Keratinocyte (primary cell): Measurements from ENCODE around the gene SYTL2. TPM values are rescaled to one million over a fixed set of nuclear protein-coding genes. Genes with fewer than 3 reads are reported as not detected.

Experiments
- DNase-seq: peaks from one replicate; pipeline ENCODE4 v3.0.0-alpha.2; 2011; ENCODE audit warnings: low read depth, missing footprints, low spot score
- FAIRE-seq: peaks from 2 replicates; lab custom pipeline; 2011; peaks lifted over from hg19 to GRCh38; lab: Jason Lieb, UNC
- H2AFZ ChIP-seq: 2 replicates; pipeline ENCODE4 v1.6.0; 2012; ENCODE audit warnings: low read length, control low read depth, inconsistent platforms; ENCODE audit not compliant: control insufficient read depth
- H3K27ac ChIP-seq: 2 replicates; pipeline ENCODE4 v1.5.1; 2011; ENCODE audit warnings: low read length; ENCODE audit not compliant: control insufficient read depth, insufficient read depth
- H3K27me3 ChIP-seq: 3 replicates; pipeline ENCODE4 v1.6.0; 2011; ENCODE audit warnings: low read length; ENCODE audit not compliant: control insufficient read depth, insufficient read depth; ENCODE audit errors: extremely low read depth
- H3K36me3 ChIP-seq, 2 experiments: 2 replicates in 1 of 2; 3 replicates in 1 of 2; pipeline ENCODE4 v1.5.1; 2011; ENCODE audit warnings: low read length in 2 of 2, mild to moderate bottlenecking in 1 of 2; ENCODE audit not compliant: control insufficient read depth in 2 of 2, insufficient read depth in 2 of 2; ENCODE audit errors: extremely low read depth in 1 of 2
- H3K4me1 ChIP-seq: 3 replicates; pipeline ENCODE4 v1.5.1; 2011; ENCODE audit warnings: low read length; ENCODE audit not compliant: control insufficient read depth, insufficient read depth; ENCODE audit errors: extremely low read depth
- H3K4me2 ChIP-seq: 3 replicates; pipeline ENCODE4 v1.6.0; 2011; ENCODE audit warnings: low read depth, low read length; ENCODE audit not compliant: control insufficient read depth, insufficient read depth; ENCODE audit errors: extremely low read depth
- H3K4me3 ChIP-seq, 3 experiments: fragments of 200-600 bp in 1 of 3; sonication (generic) in 1 of 3; 2 replicates in 2 of 3; 3 replicates in 1 of 3; pipeline ENCODE4 v1.5.1; 2011 to 2016; ENCODE audit warnings: low read length in 3 of 3, mild to moderate bottlenecking in 3 of 3, control low read depth in 2 of 3, inconsistent platforms in 1 of 3, low read depth in 1 of 3, mixed read lengths in 1 of 3, mixed run types in 1 of 3, moderate library complexity in 1 of 3; ENCODE audit not compliant: control insufficient read depth in 2 of 3, insufficient read depth in 2 of 3; ENCODE audit errors: extremely low read depth in 1 of 3
- H3K79me2 ChIP-seq: 2 replicates; pipeline ENCODE4 v1.6.0; 2012; ENCODE audit warnings: low read length; ENCODE audit not compliant: control insufficient read depth, insufficient read depth
- H3K9ac ChIP-seq: 3 replicates; pipeline ENCODE4 v1.6.0; 2011; ENCODE audit warnings: low read length; ENCODE audit not compliant: control insufficient read depth, insufficient read depth; ENCODE audit errors: extremely low read depth
- H3K9me1 ChIP-seq: 3 replicates; pipeline ENCODE4 v1.6.0; 2011; ENCODE audit warnings: low read length; ENCODE audit not compliant: control insufficient read depth, insufficient read depth; ENCODE audit errors: extremely low read depth
- H3K9me3 ChIP-seq: 2 replicates; pipeline ENCODE4 v1.5.1; 2012; ENCODE audit warnings: low read depth, low read length; ENCODE audit not compliant: control insufficient read depth
- H4K20me1 ChIP-seq: 3 replicates; pipeline ENCODE4 v1.6.0; 2011; ENCODE audit warnings: low read length; ENCODE audit not compliant: control insufficient read depth, insufficient read depth; ENCODE audit errors: extremely low read depth
- CTCF ChIP-seq, 3 experiments: IDR thresholded peaks in 1 of 3; conservative IDR thresholded peaks in 1 of 3; optimal IDR thresholded peaks in 1 of 3; 2 replicates in 2 of 3; 3 replicates in 1 of 3; pipeline versions ENCODE3 to v1.5.1; 2011; ENCODE audit warnings: low read length in 3 of 3, mild to moderate bottlenecking in 3 of 3, moderate library complexity in 2 of 3, control low read depth in 1 of 3, inconsistent platforms in 1 of 3; ENCODE audit not compliant: insufficient read depth in 2 of 3; ENCODE audit errors: extremely low read depth in 1 of 3
- EZH2 ChIP-seq: IDR thresholded peaks from one replicate; pipeline ENCODE4 v1.6.1; 2012; ENCODE audit warnings: inconsistent platforms, mild to moderate bottlenecking, low read length, moderate library complexity
- dilution Hi-C: fragments of 300-500 bp; cut with MboI; formaldehyde crosslinking; loops from one replicate; pipeline ENCODE4 v1.7.0; 2020; ENCODE audit warnings: low sequenced_read_pairs; ENCODE audit not compliant: extremely low pct_ligation_motif_present
- polyA plus RNA-seq, 5 experiments: library from polyadenylated mRNA; depleted of rRNA in 3 of 5; stranded (reverse) in 3 of 5; stranded (forward) in 1 of 5; unstranded in 1 of 5; fragments of >200 nt; gene quantifications; 1 replicate in 1 of 5; 2 replicates in 3 of 5; 3 replicates in 1 of 5; pipeline versions ENCODE4 v1.2.1 to v1.2.3, GENCODE V29; 2011 to 2012; ENCODE audit warnings: missing spikeins in 2 of 5, low read depth in 1 of 5, low replicate concordance in 1 of 5

Gene SYTL2
- polyA plus RNA-seq, 1 donor (not counting 4 experiments of a cell fraction or from before 2014, with no cell fraction given) = 3.1 TPM

- H4K20me1 ChIP-seq = no peaks in the 10 kb centered on the region
- H3K27ac ChIP-seq = no peak overlapping the region
- H2AFZ ChIP-seq = no peak overlapping the region
- H3K4me3 ChIP-seq = no peak overlapping the region
- DNase-seq (no peak), FAIRE-seq (no peak)
- H3K79me2 ChIP-seq = no peaks in the 10 kb centered on the region
- TF ChIP-seq CTCF (optimal IDR thresholded peaks at IDR 0.05 in 1 of 3, IDR thresholded peaks at IDR 0.05 in 1 of 3, conservative IDR thresholded peaks at IDR 0.05 in 1 of 3; ENCODE audit: extremely low read depth in 1 of 3, insufficient read depth in 2 of 3, low read length in 3 of 3) = no peak
- no peak for TF ChIP-seq EZH2
- no peaks in the 10 kb centered on the region for H3K4me1 ChIP-seq
- dilution Hi-C loops = no loop called here
- no peaks in the 10 kb centered on the region for H3K27me3 ChIP-seq
- no peak overlapping the region for H3K9ac ChIP-seq
- H3K9me3 ChIP-seq = no peaks in the 10 kb centered on the region
- no peak overlapping the region for H3K4me2 ChIP-seq
- H3K9me1 ChIP-seq = no peaks in the 10 kb centered on the region
- H3K36me3 ChIP-seq = no peaks in the 10 kb centered on the region
These were observed 105.1 kb downstream of the SYTL2 start for GRCh38 chr11:85705800-85706199.

GRCh38 chr11:85704967-85705366, 106.0 kb downstream of the SYTL2 start:
- Histone ChIP-seq H3K4me2 (no peak overlapping the region), H3K4me1 (no peaks in the 10 kb centered on the region), H3K9ac (no peak overlapping the region), H3K9me3 (no peaks in the 10 kb centered on the region), H4K20me1 (no peaks in the 10 kb centered on the region), H2AFZ (no peak overlapping the region), H3K9me1 (no peaks in the 10 kb centered on the region), H3K27me3 (no peaks in the 10 kb centered on the region), H3K36me3 (no peaks in the 10 kb centered on the region), H3K79me2 (no peaks in the 10 kb centered on the region), H3K4me3 (no peak overlapping the region), H3K27ac (no peak overlapping the region)
- dilution Hi-C loops = no loop called here
- FAIRE-seq (no peak), DNase-seq (no peak)
- TF ChIP-seq CTCF (optimal IDR thresholded peaks at IDR 0.05 in 1 of 3, IDR thresholded peaks at IDR 0.05 in 1 of 3, conservative IDR thresholded peaks at IDR 0.05 in 1 of 3; ENCODE audit: extremely low read depth in 1 of 3, insufficient read depth in 2 of 3, low read length in 3 of 3) (no peak), EZH2 (no peak)
